ENCODE measurements around the gene SYMPK.

The SYMPK gene

GRCh38 chr19:45819769-45820168 is 43.2 kb downstream of the SYMPK start:
- H2AFZ ChIP-seq: no peak overlapping the region
- H3K27ac ChIP-seq: no peak overlapping the region
- H3K9ac ChIP-seq: no peak overlapping the region
- H3K79me2 ChIP-seq: no peaks in the 10 kb centered on the region
- H3K4me3 ChIP-seq (ENCODE audit: low read depth, low read length): no peak overlapping the region
- H3K36me3 ChIP-seq (ENCODE audit: control insufficient read depth, insufficient read depth, low read length): no peaks in the 10 kb centered on the region
- no peak overlapping the region for H3K4me2 ChIP-seq (ENCODE audit: low read length)
- no peaks in the 10 kb centered on the region for H3K4me1 ChIP-seq
- H3K9me3 ChIP-seq (ENCODE audit: control insufficient read depth, low read length): no peaks in the 10 kb centered on the region
- no peaks in the 10 kb centered on the region for H3K27me3 ChIP-seq (ENCODE audit: control insufficient read depth, insufficient read depth, low read length)
- TF ChIP-seq CTCF (IDR thresholded peaks at IDR 0.05): no peak

- Histone ChIP-seq H3K79me2 (no peaks in the 10 kb centered on the region), H3K27me3 (ENCODE audit: control insufficient read depth, insufficient read depth, low read length) (no peaks in the 10 kb centered on the region), H3K9ac (no peak overlapping the region), H3K27ac (no peak overlapping the region), H3K36me3 (ENCODE audit: control insufficient read depth, insufficient read depth, low read length) (no peaks in the 10 kb centered on the region), H3K4me3 (ENCODE audit: low read depth, low read length) (no peak overlapping the region), H3K9me3 (ENCODE audit: control insufficient read depth, low read length) (no peaks in the 10 kb centered on the region), H3K4me2 (ENCODE audit: low read length) (no peak overlapping the region), H3K4me1 (no peaks in the 10 kb centered on the region), H2AFZ (no peak overlapping the region)
- no peak for TF ChIP-seq CTCF (IDR thresholded peaks at IDR 0.05)
Measured at GRCh38 chr19:45817725-45818301, 45.1 kb downstream of the SYMPK start.

- no peaks in the 10 kb centered on the region for H3K79me2 ChIP-seq
- no peak overlapping the region for H3K27ac ChIP-seq
- no peaks in the 10 kb centered on the region for H3K4me1 ChIP-seq
- no peaks in the 10 kb centered on the region for H3K27me3 ChIP-seq (ENCODE audit: control insufficient read depth, insufficient read depth, low read length)
- peak overlapping the region; percentile 33 for H3K4me2 ChIP-seq (ENCODE audit: low read length)
- H3K9ac ChIP-seq: no peak overlapping the region
- no peaks in the 10 kb centered on the region for H3K36me3 ChIP-seq (ENCODE audit: control insufficient read depth, insufficient read depth, low read length)
- H3K4me3 ChIP-seq (ENCODE audit: low read depth, low read length): peak overlapping the region; percentile 28
- H2AFZ ChIP-seq: no peak overlapping the region
- no peaks in the 10 kb centered on the region for H3K9me3 ChIP-seq (ENCODE audit: control insufficient read depth, low read length)
- TF ChIP-seq CTCF (IDR thresholded peaks at IDR 0.05): peak; percentile 96
Measured at GRCh38 chr19:45817010-45817724, 45.8 kb downstream of the SYMPK start.

GRCh38 chr19:45816236-45817009 is 46.5 kb downstream of the SYMPK start:
- H2AFZ ChIP-seq: no peak overlapping the region
- H3K4me3 ChIP-seq (ENCODE audit: low read depth, low read length): peak overlapping the region; percentile 74
- H3K4me2 ChIP-seq (ENCODE audit: low read length): peak overlapping the region; percentile 90
- H3K4me1 ChIP-seq: no peaks in the 10 kb centered on the region
- no peak overlapping the region for H3K9ac ChIP-seq
- no peaks in the 10 kb centered on the region for H3K79me2 ChIP-seq
- H3K36me3 ChIP-seq (ENCODE audit: control insufficient read depth, insufficient read depth, low read length): no peaks in the 10 kb centered on the region
- H3K27me3 ChIP-seq (ENCODE audit: control insufficient read depth, insufficient read depth, low read length): no peaks in the 10 kb centered on the region
- TF ChIP-seq CTCF (IDR thresholded peaks at IDR 0.05): no peak
- H3K27ac ChIP-seq: no peak overlapping the region
- no peaks in the 10 kb centered on the region for H3K9me3 ChIP-seq (ENCODE audit: control insufficient read depth, low read length)
